HEK293 (cell line): ENCODE data around the gene CBR4.

Experiments used
- CTCF ChIA-PET: fragments of 350-600 bp; formaldehyde crosslinking; extraction: SDS; loops from one replicate; lab custom pipeline; 2021; ENCODE audit warnings: antibody characterized with exemption; lab: Yijun Ruan, JAX
- POLR2A ChIA-PET: fragments of 300-600 bp; formaldehyde crosslinking; extraction: SDS; loops from one replicate; lab custom pipeline; 2020; ENCODE audit warnings: antibody characterized with exemption, inconsistent platforms; lab: Yijun Ruan, JAX
- H3K27ac ChIP-seq: fragments of 200-500 bp; sonication (Bioruptor generic); 2 replicates; pipeline ENCODE4 v1.5.1; 2014; ENCODE audit warnings: low read depth, low read length, control low read depth, inconsistent platforms; ENCODE audit errors: extremely low read depth
- H3K36me3 ChIP-seq, 2 experiments: fragments of 200-500 bp in 1 of 2; sonication (Bioruptor generic) in 1 of 2; 1 replicate in 1 of 2; 2 replicates in 1 of 2; pipeline ENCODE4 v1.5.1; 2014 to 2017; ENCODE audit warnings: inconsistent platforms in 2 of 2, low read length in 2 of 2; ENCODE audit not compliant: control insufficient read depth in 2 of 2, insufficient read depth in 1 of 2
- H3K4me1 ChIP-seq: fragments of 200-500 bp; sonication (Bioruptor generic); 2 replicates; pipeline ENCODE4 v1.5.1; 2014; ENCODE audit warnings: mild to moderate bottlenecking, low read length, inconsistent platforms; ENCODE audit not compliant: control insufficient read depth, insufficient read depth
- H3K4me3 ChIP-seq: 2 replicates; pipeline ENCODE4 v1.5.1; 2011; ENCODE audit warnings: low read depth, mild to moderate bottlenecking, control low read depth, low read length, moderate library complexity
- H3K9me3 ChIP-seq: fragments of 200-500 bp; sonication (Bioruptor generic); 2 replicates; pipeline ENCODE4 v1.5.1; 2014; ENCODE audit warnings: low read depth, low read length, inconsistent platforms; ENCODE audit not compliant: control insufficient read depth, insufficient read depth
- AEBP2 ChIP-seq: fragments of 450-650 bp; formaldehyde crosslinking; IDR thresholded peaks from 2 replicates; pipeline ENCODE4 v1.5.1; 2016; ENCODE audit warnings: missing biosample characterization, missing genetic modification characterization, borderline replicate concordance
- BCL6B ChIP-seq: fragments of 450-650 bp; formaldehyde crosslinking; IDR thresholded peaks from 2 replicates; pipeline ENCODE4 v1.5.1; 2017; ENCODE audit warnings: missing biosample characterization, missing genetic modification characterization
- CTCF ChIP-seq: fragments of 450-650 bp; formaldehyde crosslinking; IDR thresholded peaks from 2 replicates; pipeline ENCODE4 v1.5.1; 2016; ENCODE audit warnings: missing biosample characterization, missing genetic modification characterization
- GLI2 ChIP-seq: fragments of 450-650 bp; formaldehyde crosslinking; IDR thresholded peaks from 2 replicates; pipeline ENCODE4; 2017; ENCODE audit warnings: missing biosample characterization, missing genetic modification characterization, low read depth, borderline replicate concordance
- GLI4 ChIP-seq: fragments of 450-650 bp; formaldehyde crosslinking; IDR thresholded peaks from 2 replicates; pipeline ENCODE4 v1.5.1; 2016; ENCODE audit warnings: missing biosample characterization, missing genetic modification characterization
- INSM2 ChIP-seq: fragments of 450-650 bp; formaldehyde crosslinking; IDR thresholded peaks from 2 replicates; pipeline ENCODE4 v1.5.1; 2016; ENCODE audit warnings: missing biosample characterization, missing genetic modification characterization
- KLF17 ChIP-seq: fragments of 450-650 bp; formaldehyde crosslinking; IDR thresholded peaks from 2 replicates; pipeline ENCODE4 v1.5.1; 2016; ENCODE audit warnings: missing biosample characterization, missing genetic modification characterization
- PBX3 ChIP-seq: sonication (generic); formaldehyde crosslinking; IDR thresholded peaks from 2 replicates; pipeline ENCODE4 v1.8.1; 2022; ENCODE audit warnings: mild to moderate bottlenecking, moderate library complexity, missing genetic modification reagents
- RBAK ChIP-seq: fragments of 450-650 bp; formaldehyde crosslinking; IDR thresholded peaks from 2 replicates; pipeline ENCODE4 v1.5.1; 2016; ENCODE audit warnings: missing biosample characterization, missing genetic modification characterization
- REPIN1 ChIP-seq: fragments of 450-650 bp; formaldehyde crosslinking; IDR thresholded peaks from 2 replicates; pipeline ENCODE4 v1.5.1; 2017; ENCODE audit warnings: missing biosample characterization, missing genetic modification characterization, low read depth
- TCF7L2 ChIP-seq: IDR thresholded peaks from 2 replicates; pipeline ENCODE4 v1.6.1; 2011; ENCODE audit warnings: low read depth, mild to moderate bottlenecking, inconsistent platforms, low read length, moderate library complexity, borderline replicate concordance
- YY2 ChIP-seq: fragments of 450-650 bp; formaldehyde crosslinking; IDR thresholded peaks from 2 replicates; pipeline ENCODE4 v1.5.1; 2016; ENCODE audit warnings: missing biosample characterization, missing genetic modification characterization
- ZBTB8A ChIP-seq: fragments of 450-650 bp; formaldehyde crosslinking; IDR thresholded peaks from 2 replicates; pipeline ENCODE4 v1.5.1; 2016; ENCODE audit warnings: missing biosample characterization, missing genetic modification characterization
- ZNF16 ChIP-seq: fragments of 450-650 bp; formaldehyde crosslinking; IDR thresholded peaks from 2 replicates; pipeline ENCODE4 v1.5.1; 2016; ENCODE audit warnings: low read depth, missing biosample characterization, missing genetic modification characterization
- ZNF26 ChIP-seq: fragments of 450-650 bp; formaldehyde crosslinking; IDR thresholded peaks from 2 replicates; pipeline ENCODE4 v1.5.1; 2016; ENCODE audit warnings: missing biosample characterization, missing genetic modification characterization
- ZNF292 ChIP-seq: fragments of 450-650 bp; formaldehyde crosslinking; IDR thresholded peaks from 2 replicates; pipeline ENCODE4 v1.5.1; 2016; ENCODE audit warnings: low read depth, missing biosample characterization, missing genetic modification characterization, borderline replicate concordance
- ZNF449 ChIP-seq: fragments of 450-650 bp; formaldehyde crosslinking; IDR thresholded peaks from 2 replicates; pipeline ENCODE4 v1.5.1; 2017; ENCODE audit warnings: missing biosample characterization, mild to moderate bottlenecking, missing genetic modification characterization, moderate library complexity
- ZNF529 ChIP-seq: fragments of 450-650 bp; formaldehyde crosslinking; IDR thresholded peaks from 2 replicates; pipeline ENCODE4 v1.5.1; 2017; ENCODE audit warnings: missing genetic modification characterization, missing biosample characterization; ENCODE audit not compliant: insufficient replicate concordance
- ZNF548 ChIP-seq: fragments of 450-650 bp; formaldehyde crosslinking; IDR thresholded peaks from 2 replicates; pipeline ENCODE4 v1.5.1; 2016; ENCODE audit warnings: missing biosample characterization, missing genetic modification characterization
- ZSCAN5A ChIP-seq: fragments of 450-650 bp; formaldehyde crosslinking; IDR thresholded peaks from 2 replicates; pipeline ENCODE4 v1.5.1; 2016; ENCODE audit warnings: missing biosample characterization, missing genetic modification characterization

The CBR4 gene

GRCh38 chr4:169059306-169060211 is 49.5 kb upstream of the CBR4 start (continued):
- TF ChIP-seq ZNF449 (tag by site-specific recombination) (no peak), TCF7L2 (no peak), ZNF529 (tag by site-specific recombination) (no peak)

GRCh38 chr4:169058312-169058711 is 48.3 kb upstream of the CBR4 start:
- Histone ChIP-seq H3K4me3 (no peak overlapping the region), H3K36me3 (no peaks in the 10 kb centered on the region), H3K27ac (no peak overlapping the region), H3K9me3 (no peaks in the 10 kb centered on the region), H3K4me1 (no peaks in the 10 kb centered on the region; the same call in 1 of the 2 replicates)
- ChIA-PET CTCF (no interaction called here), POLR2A (no interaction called here)
- TF ChIP-seq PBX3 (CRISPR knock-in tag) (no peak), GLI4 (tag by site-specific recombination) (no peak), REPIN1 (tag by site-specific recombination) (no peak), ZBTB8A (tag by site-specific recombination) (no peak), AEBP2 (tag by site-specific recombination) (no peak), KLF17 (tag by site-specific recombination) (no peak), ZNF16 (tag by site-specific recombination) (no peak), INSM2 (no peak), ZNF529 (tag by site-specific recombination) (no peak), CTCF (no peak), GLI2 (tag by site-specific recombination) (no peak), ZNF26 (no peak), BCL6B (tag by site-specific recombination) (no peak), ZNF548 (no peak), RBAK (tag by site-specific recombination) (no peak), YY2 (tag by site-specific recombination) (no peak), ZNF292 (tag by site-specific recombination) (no peak), ZSCAN5A (no peak)
